ENCODE measurements around the gene FAM83E.
A peak's percentile ranks its signal among the peaks of the same experiment; 100 is the strongest.

- TF ChIP-seq CTCF (conservative IDR thresholded peaks at IDR 0.05 in 1 of 2, IDR thresholded peaks at IDR 0.05 in 1 of 2; ENCODE audit: extremely low read depth in 1 of 2, insufficient read depth in 1 of 2, low read depth in 1 of 2, low read length in 2 of 2) (peak in 1 of 2 donors; percentile 29), EZH2 (IDR thresholded peaks at IDR 0.05; ENCODE audit: borderline replicate concordance, low read length) (no peak)
Measured at GRCh38 chr19:48632692-48633147, 17.8 kb upstream of the FAM83E start.
